ENCODE results near the gene MATN1.

MATN1 gene

DNA sequence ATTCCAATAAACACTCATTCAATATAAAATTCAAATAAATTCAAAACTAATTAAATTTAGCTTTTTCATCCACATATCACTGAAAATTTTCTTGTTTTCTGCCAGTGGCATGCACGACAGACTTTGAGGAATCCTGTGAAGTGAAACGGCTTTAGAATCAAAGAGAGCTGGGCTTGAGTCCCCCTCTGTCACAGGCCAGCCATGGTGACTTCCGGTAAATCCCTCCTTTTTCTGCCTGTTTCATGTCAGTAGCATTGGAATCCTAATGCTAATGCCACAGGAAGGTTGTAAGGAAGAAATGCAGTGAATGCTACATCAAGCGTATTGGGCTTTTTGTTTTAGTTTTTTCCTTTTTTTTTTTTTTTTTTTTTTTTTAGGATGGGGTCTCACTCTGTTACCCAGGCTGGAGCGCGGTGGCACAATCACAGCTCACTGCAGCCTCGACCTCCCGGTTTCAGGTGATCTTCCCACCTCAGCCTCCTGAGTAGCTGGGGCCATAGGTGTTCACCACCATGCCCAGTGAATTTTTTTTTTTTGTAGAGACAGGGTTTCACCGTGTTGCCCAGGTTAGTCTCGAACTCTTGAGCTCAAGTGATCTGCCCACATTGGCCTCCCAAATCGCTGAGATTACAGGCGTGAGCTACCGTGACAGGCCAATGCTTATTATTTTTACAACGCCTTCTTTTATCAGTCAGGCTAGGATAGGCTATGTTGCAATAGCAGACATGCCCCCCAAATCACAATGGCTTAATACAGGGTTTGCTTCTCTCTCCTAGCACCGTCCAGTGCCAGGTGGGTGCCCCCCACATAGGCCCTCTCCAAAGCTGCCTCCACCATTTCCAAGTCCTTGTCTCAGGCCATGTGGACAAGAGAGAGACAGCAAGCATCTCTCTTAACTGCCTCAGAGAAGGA lies 3.6 kb upstream of the MATN1 start:
- no peaks in the 10 kb centered on the region for H3K27me3 ChIP-seq (ENCODE audit: control insufficient read depth in 5 of 5, insufficient read depth in 4 of 5, low read length in 5 of 5)
- H3K9ac ChIP-seq (ENCODE audit: low read length in 5 of 5), result no peak overlapping the region
- H3K36me3 ChIP-seq (ENCODE audit: control insufficient read depth in 5 of 5, insufficient read depth in 5 of 5, low read length in 5 of 5), result peaks cover 0 to 15% (median 6%) of the 10 kb centered on the region in 5 donors
- H3K27ac ChIP-seq (ENCODE audit: low read depth, low read length), result no peak overlapping the region
- no peak overlapping the region for H3K4me3 ChIP-seq (ENCODE audit: low read depth in 1 of 5, low read length in 5 of 5)
- no peaks in the 10 kb centered on the region for H3K9me3 ChIP-seq (ENCODE audit: control insufficient read depth in 5 of 5, low read length in 5 of 5)
- H3K4me1 ChIP-seq (ENCODE audit: control insufficient read depth in 5 of 5, insufficient read depth in 5 of 5, low read length in 5 of 5), result peaks cover 0 to 18% (median 8%) of the 10 kb centered on the region in 5 donors

DNA sequence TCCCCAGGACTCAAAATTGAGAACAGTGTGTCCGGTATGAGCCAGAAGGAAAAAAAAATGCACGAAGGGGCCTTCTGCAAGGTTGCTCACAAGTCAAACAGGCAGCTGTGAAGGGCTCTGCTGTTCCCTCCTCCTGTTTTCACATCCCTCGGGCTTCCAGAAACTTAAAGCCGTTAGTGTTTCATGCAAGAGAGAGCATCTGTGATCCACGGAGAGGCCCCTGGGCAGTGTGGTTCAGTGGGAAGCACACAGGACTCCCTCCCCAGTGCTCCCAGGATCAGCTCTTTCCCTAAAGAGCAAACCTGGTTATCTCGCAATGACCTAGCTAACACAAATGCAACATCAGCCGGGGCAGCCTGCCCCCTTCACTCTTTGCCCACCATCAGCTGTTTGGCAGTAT lies 2.9 kb upstream of the MATN1 start:
- Histone ChIP-seq H3K36me3 (ENCODE audit: control insufficient read depth in 5 of 5, insufficient read depth in 5 of 5, low read length in 5 of 5) (peaks cover 0 to 19% (median 6%) of the 10 kb centered on the region in 5 donors), H3K4me3 (ENCODE audit: low read depth in 1 of 5, low read length in 5 of 5) (no peak overlapping the region), H3K9me3 (ENCODE audit: control insufficient read depth in 5 of 5, low read length in 5 of 5) (no peaks in the 10 kb centered on the region), H3K27ac (ENCODE audit: low read depth, low read length) (no peak overlapping the region), H3K27me3 (ENCODE audit: control insufficient read depth in 5 of 5, insufficient read depth in 4 of 5, low read length in 5 of 5) (no peaks in the 10 kb centered on the region), H3K9ac (ENCODE audit: low read length in 5 of 5) (no peak overlapping the region), H3K4me1 (ENCODE audit: control insufficient read depth in 5 of 5, insufficient read depth in 5 of 5, low read length in 5 of 5) (peaks cover 0 to 15% (median 8%) of the 10 kb centered on the region in 5 donors)

DNA sequence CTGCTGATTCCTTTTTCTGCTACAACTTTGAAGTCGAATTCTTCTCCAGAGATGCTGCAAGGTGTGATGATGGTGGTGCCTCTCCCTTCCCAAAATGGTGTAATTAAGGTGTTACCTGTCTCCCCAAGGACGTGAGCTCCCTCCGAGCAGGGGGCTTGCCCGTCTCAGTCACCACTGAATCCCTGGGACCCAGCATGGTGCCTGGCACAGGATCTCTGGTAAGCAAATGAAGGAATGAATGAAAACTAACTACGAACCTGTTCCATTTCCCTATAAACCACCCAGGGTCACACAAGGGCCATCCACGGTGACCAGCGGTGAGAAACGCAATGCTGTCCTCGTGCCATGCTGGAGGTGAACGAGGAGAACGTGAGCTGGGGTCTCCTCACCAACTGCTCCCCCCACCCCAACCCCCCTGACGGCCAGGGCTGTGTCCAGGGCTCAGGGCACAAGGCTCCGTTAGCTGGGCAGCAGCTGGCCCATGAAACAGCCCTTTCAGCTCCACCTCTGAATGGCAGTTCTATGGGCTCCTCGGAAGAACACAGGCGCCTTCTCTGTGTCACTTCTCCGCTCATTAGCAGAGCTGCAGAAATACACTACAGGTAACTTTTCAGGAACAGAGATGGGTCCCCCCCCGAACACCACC lies 2.2 kb upstream of the MATN1 start:
- no peaks in the 10 kb centered on the region for H3K27me3 ChIP-seq (ENCODE audit: control insufficient read depth in 5 of 5, insufficient read depth in 4 of 5, low read length in 5 of 5)
- no peaks in the 10 kb centered on the region for H3K9me3 ChIP-seq (ENCODE audit: control insufficient read depth in 5 of 5, low read length in 5 of 5)
- no peak overlapping the region for H3K9ac ChIP-seq (ENCODE audit: low read length in 5 of 5)
- H3K27ac ChIP-seq (ENCODE audit: low read depth, low read length), result no peak overlapping the region
- peaks cover 0 to 20% (median 6%) of the 10 kb centered on the region in 5 donors for H3K36me3 ChIP-seq (ENCODE audit: control insufficient read depth in 5 of 5, insufficient read depth in 5 of 5, low read length in 5 of 5)
- H3K4me1 ChIP-seq (ENCODE audit: control insufficient read depth in 5 of 5, insufficient read depth in 5 of 5, low read length in 5 of 5), result peaks cover 0 to 9% (median 4%) of the 10 kb centered on the region in 5 donors
- H3K4me3 ChIP-seq (ENCODE audit: low read depth in 1 of 5, low read length in 5 of 5), result no peak overlapping the region

DNA sequence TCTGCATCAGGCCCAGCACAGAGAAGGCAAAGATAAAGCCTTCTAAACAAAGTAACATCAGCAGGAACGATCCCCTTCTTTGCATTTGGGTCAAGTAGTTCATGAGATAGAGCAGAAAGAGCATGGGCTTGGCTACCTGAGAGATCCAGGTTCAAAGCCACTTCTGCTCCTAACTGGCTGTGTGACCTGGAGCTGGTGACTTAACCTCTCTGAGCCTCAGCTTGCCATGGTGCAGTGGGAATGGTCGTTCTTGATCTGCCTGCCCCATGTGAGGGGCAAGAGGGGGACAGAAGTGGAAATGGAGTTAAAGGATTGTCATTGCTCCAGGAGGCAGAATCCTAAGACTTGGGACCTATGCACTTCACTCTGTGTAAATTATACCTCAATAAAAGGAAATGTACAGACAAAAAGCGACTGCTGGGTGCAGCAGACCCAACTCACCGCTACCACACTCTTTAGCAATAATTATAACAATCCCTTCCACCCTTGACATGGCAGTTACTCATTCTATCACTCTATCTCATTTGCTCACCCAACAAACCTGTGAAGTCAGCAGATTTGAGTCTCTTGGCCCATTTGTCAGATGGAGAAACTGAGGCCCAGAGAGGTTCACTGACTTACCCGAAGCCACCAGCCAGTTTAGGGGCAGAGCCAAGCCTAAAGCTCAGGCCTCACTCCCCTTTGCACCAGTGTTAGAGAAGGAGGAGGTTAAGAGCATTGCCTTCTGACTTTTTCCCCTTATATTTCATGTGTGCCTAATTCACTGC lies 1.5 kb upstream of the MATN1 start:
- peaks cover 0 to 20% (median 6%) of the 10 kb centered on the region in 5 donors for H3K36me3 ChIP-seq (ENCODE audit: control insufficient read depth in 5 of 5, insufficient read depth in 5 of 5, low read length in 5 of 5)
- no peak overlapping the region for H3K9ac ChIP-seq (ENCODE audit: low read length in 5 of 5)
- no peak overlapping the region for H3K4me3 ChIP-seq (ENCODE audit: low read depth in 1 of 5, low read length in 5 of 5)
- H3K9me3 ChIP-seq (ENCODE audit: control insufficient read depth in 5 of 5, low read length in 5 of 5), result no peaks in the 10 kb centered on the region
- no peak overlapping the region for H3K27ac ChIP-seq (ENCODE audit: low read depth, low read length)
- no peaks in the 10 kb centered on the region for H3K27me3 ChIP-seq (ENCODE audit: control insufficient read depth in 5 of 5, insufficient read depth in 4 of 5, low read length in 5 of 5)
- peaks cover 0 to 2% (median 0%) of the 10 kb centered on the region in 5 donors for H3K4me1 ChIP-seq (ENCODE audit: control insufficient read depth in 5 of 5, insufficient read depth in 5 of 5, low read length in 5 of 5)

DNA sequence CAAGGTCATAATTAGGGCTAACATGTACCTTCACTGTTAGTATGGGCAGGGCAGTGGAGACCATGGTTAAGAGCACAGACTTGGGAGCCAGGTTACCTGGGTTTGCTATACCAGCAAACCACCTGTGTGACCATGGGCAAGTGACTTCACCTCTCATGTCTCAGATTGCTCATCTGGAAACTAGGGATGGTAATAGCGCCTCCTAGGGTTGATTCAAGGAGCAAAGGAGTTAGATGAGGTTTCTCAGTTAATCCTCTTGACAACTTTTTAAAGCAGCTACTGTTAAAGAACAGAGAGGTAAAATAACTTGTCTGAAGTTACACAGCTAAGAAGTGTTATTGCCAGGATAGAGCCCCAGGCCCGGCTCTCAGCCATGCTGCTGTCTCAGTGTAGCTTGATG lies 790 bp upstream of the MATN1 start:
- H3K27ac ChIP-seq (ENCODE audit: low read depth, low read length), result no peak overlapping the region

DNA sequence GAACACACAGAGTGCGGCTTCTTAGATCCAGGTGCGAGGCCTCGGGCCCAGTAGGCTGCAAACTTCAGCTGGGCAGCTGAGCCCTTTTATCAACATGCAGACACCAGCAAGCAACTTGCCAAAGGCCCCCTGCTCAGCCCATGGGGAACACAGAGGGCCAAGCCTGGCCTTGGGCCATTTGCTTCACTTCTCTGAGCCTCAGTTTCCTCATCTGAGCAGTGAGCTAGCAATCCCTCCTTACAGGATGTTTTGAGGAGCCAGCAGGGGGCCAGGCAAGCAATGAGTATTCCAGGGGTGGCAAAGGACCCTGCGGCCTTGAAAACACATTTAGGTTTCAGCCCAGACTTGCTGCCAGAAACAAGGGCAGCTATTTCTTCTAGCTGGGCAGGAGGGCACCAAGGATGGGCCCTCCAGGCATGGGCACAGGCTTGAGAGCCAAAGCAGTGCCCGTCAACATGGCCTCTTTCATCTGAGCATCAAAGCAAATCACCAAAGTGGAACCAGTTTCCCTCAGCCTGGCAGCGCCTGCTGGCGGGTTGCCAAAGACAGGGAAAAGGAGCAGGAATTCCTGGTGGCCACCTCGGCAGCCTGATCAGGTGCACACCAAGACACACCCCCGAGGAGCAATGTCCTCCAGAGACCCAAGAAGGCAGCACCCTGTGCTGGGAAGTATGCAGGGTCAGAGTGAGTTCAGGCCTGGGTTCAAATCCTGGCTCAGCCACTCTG lies 1.4 kb downstream of the MATN1 start:
- no peak overlapping the region for H3K4me3 ChIP-seq (ENCODE audit: low read depth in 1 of 5, low read length in 5 of 5)
- no peak overlapping the region for H3K9ac ChIP-seq (ENCODE audit: low read length in 5 of 5)
- no peaks in the 10 kb centered on the region for H3K27me3 ChIP-seq (ENCODE audit: control insufficient read depth in 5 of 5, insufficient read depth in 4 of 5, low read length in 5 of 5)
- H3K27ac ChIP-seq (ENCODE audit: low read depth, low read length), result no peak overlapping the region
- H3K9me3 ChIP-seq (ENCODE audit: control insufficient read depth in 5 of 5, low read length in 5 of 5), result no peaks in the 10 kb centered on the region
- H3K36me3 ChIP-seq (ENCODE audit: control insufficient read depth in 5 of 5, insufficient read depth in 5 of 5, low read length in 5 of 5), result peaks cover 0 to 20% (median 6%) of the 10 kb centered on the region in 5 donors
- H3K4me1 ChIP-seq (ENCODE audit: control insufficient read depth in 5 of 5, insufficient read depth in 5 of 5, low read length in 5 of 5), result peaks cover 0 to 13% (median 11%) of the 10 kb centered on the region in 5 donors

More for the DNA sequence above, 790 bp upstream of the MATN1 start:
- peaks cover 0 to 20% (median 6%) of the 10 kb centered on the region in 5 donors for H3K36me3 ChIP-seq (ENCODE audit: control insufficient read depth in 5 of 5, insufficient read depth in 5 of 5, low read length in 5 of 5)
- H3K4me3 ChIP-seq (ENCODE audit: low read depth in 1 of 5, low read length in 5 of 5), result no peak overlapping the region
- peaks cover 0 to 6% (median 5%) of the 10 kb centered on the region in 5 donors for H3K4me1 ChIP-seq (ENCODE audit: control insufficient read depth in 5 of 5, insufficient read depth in 5 of 5, low read length in 5 of 5)
- H3K9ac ChIP-seq (ENCODE audit: low read length in 5 of 5), result no peak overlapping the region
- H3K27me3 ChIP-seq (ENCODE audit: control insufficient read depth in 5 of 5, insufficient read depth in 4 of 5, low read length in 5 of 5), result no peaks in the 10 kb centered on the region
- no peaks in the 10 kb centered on the region for H3K9me3 ChIP-seq (ENCODE audit: control insufficient read depth in 5 of 5, low read length in 5 of 5)

DNA sequence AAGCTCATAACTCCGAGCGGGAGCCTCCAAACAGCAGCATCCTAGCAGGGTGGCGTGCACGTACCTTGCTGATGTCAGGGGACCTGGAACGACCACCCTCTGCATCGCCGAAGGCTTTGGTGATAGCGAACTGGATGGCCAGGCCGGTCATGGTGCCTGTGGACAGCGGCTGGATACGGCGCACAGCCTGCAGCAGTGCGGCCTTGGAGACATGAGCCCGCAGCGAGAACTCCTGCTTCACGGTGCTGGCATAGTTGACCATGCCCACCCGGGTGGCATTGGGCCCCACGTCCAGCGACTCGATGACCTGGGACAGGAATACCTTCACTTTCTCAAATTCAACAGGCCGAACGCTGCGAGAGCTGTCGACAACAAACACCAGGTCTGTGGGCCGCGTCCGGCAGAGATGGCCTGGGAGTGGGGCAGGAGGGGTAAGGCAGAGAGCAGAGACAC lies 2.0 kb downstream of the MATN1 start:
- Histone ChIP-seq H3K9ac (ENCODE audit: low read length in 5 of 5) (no peak overlapping the region), H3K4me1 (ENCODE audit: control insufficient read depth in 5 of 5, insufficient read depth in 5 of 5, low read length in 5 of 5) (peaks cover 0 to 13% (median 11%) of the 10 kb centered on the region in 5 donors), H3K36me3 (ENCODE audit: control insufficient read depth in 5 of 5, insufficient read depth in 5 of 5, low read length in 5 of 5) (peaks cover 0 to 20% (median 5%) of the 10 kb centered on the region in 5 donors), H3K4me3 (ENCODE audit: low read depth in 1 of 5, low read length in 5 of 5) (no peak overlapping the region), H3K27me3 (ENCODE audit: control insufficient read depth in 5 of 5, insufficient read depth in 4 of 5, low read length in 5 of 5) (no peaks in the 10 kb centered on the region), H3K27ac (ENCODE audit: low read depth, low read length) (no peak overlapping the region), H3K9me3 (ENCODE audit: control insufficient read depth in 5 of 5, low read length in 5 of 5) (no peaks in the 10 kb centered on the region)

DNA sequence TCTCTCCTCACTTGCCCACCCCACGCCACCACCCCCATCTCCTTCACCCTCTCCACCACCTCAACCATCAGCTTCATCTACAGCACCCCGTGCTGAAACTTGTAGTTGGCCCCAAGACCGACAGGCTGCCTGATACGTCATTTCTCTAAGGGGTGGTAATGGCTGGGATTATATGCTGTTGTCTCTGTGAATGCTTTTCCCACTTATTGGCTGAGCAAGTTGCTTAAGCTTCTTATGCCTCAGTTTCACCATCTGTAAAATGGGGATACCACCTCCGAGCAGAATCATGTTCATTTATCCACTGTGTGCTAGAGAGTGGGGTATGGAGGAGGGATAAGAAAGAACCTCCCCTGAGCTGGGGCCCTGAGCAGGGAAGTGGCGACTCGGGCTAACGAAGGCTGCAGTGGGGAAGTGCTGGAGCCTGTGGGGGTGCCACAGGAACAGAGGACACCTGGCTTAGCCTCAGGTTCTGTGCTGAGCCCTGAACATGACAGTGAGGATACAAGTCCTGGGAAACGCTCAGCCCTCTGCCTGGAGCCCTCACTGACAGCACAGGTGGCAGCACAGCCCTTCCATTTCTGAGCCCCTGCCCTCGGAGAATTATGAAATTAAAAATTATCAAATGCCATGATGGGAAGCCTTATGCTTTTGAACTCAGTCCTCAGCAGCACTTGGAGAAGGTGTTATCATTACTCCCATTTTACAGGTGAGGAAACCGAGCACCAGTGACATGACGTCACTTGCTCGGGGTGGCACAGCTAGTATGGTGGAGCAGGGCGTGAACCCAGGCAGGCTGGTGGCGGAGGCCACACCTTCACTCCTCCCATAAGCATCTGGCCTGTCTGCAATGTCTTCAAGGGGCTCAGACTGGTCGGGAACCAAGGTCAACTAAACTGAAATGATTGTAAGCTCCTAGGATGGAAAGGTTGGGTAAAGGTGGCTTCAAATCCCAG lies 2.8 kb downstream of the MATN1 start:
- Histone ChIP-seq H3K4me3 (ENCODE audit: low read depth in 1 of 5, low read length in 5 of 5) (no peak overlapping the region), H3K36me3 (ENCODE audit: control insufficient read depth in 5 of 5, insufficient read depth in 5 of 5, low read length in 5 of 5) (peaks cover 0 to 19% (median 3%) of the 10 kb centered on the region in 5 donors), H3K9me3 (ENCODE audit: control insufficient read depth in 5 of 5, low read length in 5 of 5) (peaks cover 0 to 4% (median 1%) of the 10 kb centered on the region in 5 donors), H3K9ac (ENCODE audit: low read length in 5 of 5) (no peak overlapping the region), H3K4me1 (ENCODE audit: control insufficient read depth in 5 of 5, insufficient read depth in 5 of 5, low read length in 5 of 5) (peaks cover 0 to 13% (median 11%) of the 10 kb centered on the region in 5 donors), H3K27me3 (ENCODE audit: control insufficient read depth in 5 of 5, insufficient read depth in 4 of 5, low read length in 5 of 5) (no peaks in the 10 kb centered on the region), H3K27ac (ENCODE audit: low read depth, low read length) (no peak overlapping the region)
